DMS79 treated with DMSO at 0.1 percent for 48 hours (cell line): ENCODE measurements around the gene FAM98B.
A peak's percentile ranks its signal among the peaks of the same experiment; 100 is the strongest.

Source experiments
- DNase-seq: peaks from one replicate; lab custom pipeline; 2025; lab: John Stamatoyannopoulos, UW

FAM98B gene

DNA sequence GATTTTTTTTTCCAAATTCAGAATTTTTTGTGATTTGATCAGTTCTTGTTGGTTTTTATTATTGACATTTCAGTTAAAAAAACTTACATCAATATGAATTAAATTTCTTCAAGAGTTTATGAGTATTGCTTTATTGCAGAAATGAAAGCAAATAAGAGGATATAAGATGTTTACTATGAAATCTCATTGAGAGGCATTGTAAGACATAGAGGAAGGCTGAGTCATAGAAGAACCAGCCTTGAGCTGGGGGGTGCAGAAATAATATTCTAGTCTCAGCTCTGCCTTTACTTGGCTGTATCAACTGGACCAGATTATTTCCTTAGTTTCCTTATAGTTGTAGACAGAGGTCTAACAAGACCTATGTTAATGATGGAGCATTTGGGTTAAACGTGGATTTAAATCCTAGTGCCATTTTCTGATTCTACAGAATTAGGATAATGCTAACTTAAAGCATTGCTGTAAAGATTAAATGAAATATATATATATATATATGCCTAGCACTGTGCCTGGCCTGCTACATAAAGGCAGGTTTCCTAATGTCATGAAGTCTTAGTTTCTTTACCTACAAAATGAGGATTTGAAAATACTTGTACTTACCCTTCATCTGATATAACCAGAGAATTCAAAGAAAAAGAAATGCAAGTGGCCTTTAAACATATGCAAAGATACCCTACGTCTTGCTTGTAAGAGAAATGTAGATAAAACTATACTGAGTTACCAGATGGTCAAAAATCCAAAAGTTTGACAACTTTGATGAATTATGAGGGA lies 7.3 kb downstream of the FAM98B start:
- no peak for DNase-seq

DNA sequence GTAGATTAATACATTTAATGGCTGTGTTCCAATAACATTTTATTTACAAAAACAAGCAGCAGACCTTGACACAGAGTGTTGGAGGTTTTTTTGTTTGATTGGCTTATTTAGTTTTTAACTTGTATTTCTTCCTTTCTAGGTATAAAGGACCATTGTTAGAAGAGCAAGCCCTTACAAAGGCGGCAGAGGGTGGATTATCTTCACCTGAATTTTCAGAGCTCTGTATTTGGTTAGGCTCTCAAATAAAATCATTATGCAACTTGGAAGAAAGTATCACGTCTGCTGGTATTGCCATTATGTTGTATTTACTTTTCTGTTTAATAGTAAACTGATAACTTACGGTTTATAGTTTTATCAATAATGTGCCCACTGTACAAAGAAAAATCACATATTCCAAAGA lies 10.0 kb downstream of the FAM98B start:
- peak; percentile 22 for DNase-seq

DNA sequence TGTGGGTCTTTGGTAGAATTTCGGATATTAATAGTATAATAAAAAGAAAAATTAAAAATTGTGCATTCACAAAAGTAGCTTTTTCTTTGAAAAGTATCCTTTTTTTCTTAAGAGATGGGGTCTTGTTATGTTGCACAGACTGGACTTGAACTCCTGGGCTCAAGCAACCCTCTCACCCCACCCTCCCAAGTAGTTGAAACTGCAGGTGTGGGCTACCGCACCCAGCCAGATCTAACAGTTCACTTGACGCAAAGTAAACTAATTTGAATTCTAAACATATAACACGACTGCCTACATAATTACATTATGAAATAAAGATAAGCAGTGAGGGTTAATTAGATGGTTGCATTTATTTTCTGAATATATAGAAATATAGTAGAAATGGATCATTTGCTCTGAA lies 10.7 kb downstream of the FAM98B start:
- DNase-seq: no peak

DNA sequence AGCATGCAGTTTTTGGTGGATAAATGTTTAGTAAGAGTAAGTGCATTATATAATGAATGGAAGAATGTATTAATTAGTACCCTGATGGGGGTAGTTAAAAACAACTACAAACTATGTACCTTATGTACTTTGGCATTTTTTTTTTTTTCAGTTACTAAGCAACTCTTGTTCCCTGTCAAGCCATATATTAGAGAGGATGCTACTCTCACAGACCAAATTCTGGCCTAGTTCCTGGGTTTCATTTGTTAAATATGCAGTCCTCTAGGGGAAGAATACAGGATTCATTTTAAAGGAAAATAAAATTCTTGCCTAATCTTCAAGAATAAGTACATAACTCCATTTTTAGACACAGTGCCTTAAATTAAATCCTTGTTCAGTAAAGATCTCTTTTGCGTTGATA lies 16.9 kb downstream of the FAM98B start:
- DNase-seq: no peak

DNA sequence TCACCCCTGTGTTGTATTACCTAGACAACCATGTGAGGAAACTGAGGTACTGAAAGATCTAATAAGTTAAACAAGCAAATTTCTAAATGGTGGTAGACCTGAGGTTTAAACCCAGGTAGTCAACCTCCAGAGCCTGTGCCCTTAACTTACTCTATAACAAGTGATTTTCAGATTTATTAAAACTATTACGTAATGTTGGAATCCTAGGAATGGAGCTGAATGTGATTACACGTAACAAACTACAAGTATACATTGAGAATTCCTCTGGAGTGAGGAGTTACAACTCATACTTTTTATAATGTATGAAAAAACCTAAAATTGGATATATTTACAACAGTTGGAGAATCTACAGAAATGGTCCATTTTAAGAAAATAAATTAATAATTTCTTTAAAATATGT lies 18.0 kb downstream of the FAM98B start:
- DNase-seq: no peak

DNA sequence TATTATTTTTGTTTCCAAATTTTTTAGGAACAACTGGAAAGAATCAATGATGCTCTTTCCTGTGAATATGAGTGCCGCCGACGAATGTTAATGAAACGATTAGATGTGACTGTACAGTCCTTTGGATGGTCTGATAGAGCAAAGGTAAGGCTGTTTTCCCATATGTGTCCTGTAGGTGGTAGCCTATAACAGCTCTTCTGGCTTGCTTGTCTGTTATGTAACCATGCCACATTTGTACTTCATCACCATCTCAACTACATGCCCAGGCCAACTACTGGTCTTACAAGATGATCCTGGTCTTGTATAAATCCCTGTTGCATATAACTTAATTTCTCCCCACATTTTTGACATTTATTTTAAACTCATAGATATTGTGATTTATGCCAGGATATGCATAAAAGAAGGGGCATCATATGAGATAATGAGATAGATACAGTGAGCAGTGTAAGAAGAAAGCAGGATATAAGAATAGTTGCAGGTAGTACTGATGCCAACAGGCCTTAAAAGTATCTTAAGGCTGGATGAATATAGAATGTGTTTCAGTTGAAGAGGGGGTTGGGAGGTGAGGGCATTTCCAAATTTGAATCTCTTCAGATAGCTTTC lies 20.3 kb downstream of the FAM98B start:
- DNase-seq: no peak

DNA sequence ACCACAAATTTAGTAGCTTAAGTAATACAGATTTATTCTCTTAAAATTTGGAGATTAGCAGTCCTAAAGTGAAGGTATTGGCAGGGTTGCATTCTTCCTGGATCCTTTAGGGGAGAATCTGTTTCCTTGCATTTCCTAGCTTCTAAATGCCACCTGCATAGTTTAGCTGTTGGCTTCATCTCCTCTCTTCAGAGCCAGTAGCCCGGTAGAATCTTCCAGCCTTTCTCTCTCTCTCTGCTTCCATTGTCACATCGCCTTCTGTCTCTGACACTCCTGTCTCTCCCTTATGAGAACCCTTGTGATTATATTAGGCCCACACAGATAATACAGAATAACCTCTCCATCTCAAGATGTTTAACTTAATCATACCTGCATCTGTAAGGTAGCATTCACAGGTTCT lies 21.4 kb downstream of the FAM98B start:
- no peak for DNase-seq

DNA sequence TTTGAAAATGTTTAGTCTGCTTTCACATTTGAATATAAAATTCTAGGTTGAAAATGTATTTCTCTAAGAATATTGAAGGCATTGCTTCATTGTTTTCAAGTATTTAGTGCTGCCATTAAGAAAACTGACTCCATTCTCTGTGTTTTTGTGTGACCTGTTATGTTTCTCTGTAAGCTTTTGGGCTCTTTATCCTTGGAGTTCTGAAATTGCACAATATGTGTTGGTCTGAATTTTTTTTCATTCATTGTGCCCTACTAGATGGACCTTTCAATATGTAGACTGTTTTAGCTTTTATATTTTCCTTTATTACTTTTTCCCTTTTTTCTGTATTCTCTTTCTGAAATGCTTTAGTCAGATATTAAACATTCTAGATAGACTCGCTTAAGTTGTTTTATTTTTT lies 22.2 kb downstream of the FAM98B start:
- DNase-seq: no peak

DNA sequence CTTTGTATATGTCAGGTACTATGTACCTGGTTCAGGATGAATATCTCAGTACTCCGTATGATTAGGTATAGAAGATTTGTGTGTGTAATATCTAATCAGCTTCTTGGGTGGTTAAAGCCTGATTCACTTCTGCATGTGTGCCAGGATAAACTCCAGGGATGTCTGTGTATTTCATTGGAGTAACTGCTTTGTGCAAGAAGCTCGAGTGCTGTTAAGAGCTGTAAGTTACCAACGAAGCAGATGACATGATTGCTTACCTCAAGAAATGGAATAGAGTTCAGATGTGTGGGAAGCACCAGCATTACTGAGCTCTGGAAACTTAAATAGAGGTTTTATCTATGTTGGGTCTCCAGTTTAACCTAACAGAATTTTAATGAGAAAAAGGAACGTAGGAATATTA lies 23.7 kb downstream of the FAM98B start:
- no peak for DNase-seq

DNA sequence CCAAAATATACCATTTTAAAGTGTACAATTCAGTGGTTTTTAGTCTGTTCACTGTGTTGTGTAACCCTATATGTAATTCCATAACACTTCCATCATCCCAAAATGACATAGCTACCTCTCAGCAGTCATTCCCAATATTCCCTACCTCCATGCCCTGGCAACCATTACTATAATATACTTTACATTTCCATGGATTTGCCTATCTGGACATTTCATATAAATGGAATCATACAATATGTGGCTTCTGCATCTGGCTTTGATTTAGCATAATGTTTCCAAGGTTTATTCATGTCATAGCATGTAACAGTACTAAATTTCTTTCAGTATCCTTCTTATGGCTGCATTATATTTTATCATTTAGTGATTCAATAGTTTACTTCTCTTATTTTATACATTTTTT lies 25.3 kb downstream of the FAM98B start:
- DNase-seq: no peak

DNA sequence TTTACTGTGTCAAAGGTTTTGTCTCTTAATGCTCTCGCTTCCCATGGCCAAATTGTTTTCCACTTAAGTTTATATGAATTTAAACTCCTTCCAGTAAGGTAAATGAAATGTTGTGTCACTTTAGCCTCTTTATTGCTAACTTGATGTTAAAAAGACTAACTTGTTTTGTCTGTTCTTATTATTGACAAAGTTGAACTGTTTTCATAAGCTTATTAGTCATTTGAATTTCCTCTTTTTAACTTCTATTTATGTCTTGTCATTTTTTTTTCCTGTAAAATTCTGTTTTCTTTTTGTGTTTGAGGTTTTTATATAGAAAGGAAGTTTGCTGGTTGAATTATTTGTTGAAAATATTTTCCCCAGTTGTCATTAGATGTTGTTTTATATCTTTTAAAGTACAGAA lies 25.8 kb downstream of the FAM98B start:
- DNase-seq: no peak

DNA sequence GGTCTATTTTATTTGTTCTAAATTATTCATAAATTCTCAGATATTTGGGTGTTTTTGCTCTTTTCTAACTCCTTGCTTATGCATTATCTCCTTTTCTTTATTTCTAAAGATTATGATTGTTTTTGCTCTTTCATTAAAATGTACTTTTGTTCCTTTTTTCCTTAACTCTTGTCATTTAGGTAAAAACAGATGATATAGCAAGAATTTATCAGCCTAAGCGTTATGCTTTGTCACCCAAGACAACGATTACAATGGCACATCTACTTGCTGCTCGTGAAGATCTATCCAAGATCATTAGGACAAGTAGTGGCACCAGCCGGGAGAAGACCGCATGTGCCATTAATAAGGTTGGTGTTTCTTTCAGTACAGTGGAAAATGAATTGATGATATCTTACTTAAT lies 27.2 kb downstream of the FAM98B start:
- DNase-seq: no peak

DNA sequence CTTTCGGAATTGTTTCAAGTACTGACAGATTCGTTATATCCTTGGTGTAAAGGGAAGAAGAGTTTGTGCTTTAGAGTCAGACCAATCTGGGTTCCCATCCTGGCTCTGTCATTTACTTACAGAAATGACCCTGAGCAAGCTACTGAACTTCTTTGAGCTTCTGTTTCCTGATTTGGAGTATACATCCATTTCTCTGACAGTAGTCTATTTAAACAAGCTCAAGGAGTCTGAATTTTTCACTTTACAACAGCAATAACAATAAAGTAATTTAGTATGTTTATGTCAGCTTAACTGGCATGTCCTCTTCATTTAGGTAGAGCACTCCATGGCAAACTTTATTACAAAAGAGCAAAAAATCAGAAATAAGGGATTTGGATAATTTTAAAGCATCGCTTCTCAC lies 27.8 kb downstream of the FAM98B start:
- no peak for DNase-seq

DNA sequence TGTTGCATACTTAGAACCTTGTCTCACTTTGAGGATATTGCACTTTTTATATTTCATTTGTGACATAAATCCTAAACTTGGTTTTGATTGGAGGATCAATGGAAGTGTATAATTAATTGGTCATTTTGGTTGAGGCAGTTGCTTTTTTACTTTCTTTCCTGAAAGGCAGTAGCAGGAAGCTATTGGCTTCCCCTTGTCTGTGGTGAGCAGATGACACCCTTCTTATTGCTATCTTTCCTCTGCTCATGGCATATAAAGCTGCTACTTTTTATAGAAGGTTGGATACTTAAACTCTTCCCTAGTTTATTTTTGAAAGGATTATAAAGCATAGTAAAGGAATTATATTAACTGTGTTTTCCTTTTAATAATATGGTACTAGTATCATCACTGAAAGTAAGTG lies 28.6 kb downstream of the FAM98B start:
- no peak for DNase-seq

DNA sequence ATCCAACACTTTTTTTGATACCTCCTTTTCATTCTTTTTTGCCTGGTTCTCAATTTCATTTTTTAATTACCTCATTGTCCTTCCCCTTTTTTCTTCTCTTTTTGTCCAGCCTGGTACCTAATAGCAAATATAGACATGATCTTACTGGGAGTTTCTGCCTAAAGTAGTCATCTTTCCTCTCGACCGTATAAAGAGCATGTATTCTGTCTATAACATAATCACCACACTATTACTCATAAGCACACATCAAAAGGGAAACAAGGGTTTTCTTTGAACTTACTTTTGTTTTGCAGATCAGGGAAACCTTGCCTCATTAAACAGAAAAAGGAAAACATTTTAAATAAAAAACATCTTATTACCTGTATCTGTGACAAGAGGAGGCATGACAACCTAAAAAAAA lies 33.0 kb downstream of the FAM98B start:
- no peak for DNase-seq

DNA sequence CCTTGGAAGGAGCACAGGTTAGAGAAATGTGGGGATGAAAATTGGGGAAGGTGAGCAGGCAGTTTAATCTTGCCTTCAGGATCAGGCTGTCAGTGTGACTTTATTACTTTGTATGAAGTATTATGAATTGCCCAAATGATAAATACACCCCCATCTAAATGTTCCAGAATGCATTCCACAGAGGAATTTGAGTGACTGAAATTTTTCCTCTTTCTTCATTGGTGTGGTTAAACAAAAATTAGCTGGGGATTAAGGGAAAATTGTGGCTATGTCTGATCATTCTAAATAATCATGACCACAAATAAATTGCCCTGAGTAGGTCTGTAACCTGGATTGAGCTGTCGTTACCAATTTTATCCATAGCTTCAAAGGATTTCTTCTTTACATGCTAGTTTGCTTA lies 33.5 kb downstream of the FAM98B start:
- no peak for DNase-seq

DNA sequence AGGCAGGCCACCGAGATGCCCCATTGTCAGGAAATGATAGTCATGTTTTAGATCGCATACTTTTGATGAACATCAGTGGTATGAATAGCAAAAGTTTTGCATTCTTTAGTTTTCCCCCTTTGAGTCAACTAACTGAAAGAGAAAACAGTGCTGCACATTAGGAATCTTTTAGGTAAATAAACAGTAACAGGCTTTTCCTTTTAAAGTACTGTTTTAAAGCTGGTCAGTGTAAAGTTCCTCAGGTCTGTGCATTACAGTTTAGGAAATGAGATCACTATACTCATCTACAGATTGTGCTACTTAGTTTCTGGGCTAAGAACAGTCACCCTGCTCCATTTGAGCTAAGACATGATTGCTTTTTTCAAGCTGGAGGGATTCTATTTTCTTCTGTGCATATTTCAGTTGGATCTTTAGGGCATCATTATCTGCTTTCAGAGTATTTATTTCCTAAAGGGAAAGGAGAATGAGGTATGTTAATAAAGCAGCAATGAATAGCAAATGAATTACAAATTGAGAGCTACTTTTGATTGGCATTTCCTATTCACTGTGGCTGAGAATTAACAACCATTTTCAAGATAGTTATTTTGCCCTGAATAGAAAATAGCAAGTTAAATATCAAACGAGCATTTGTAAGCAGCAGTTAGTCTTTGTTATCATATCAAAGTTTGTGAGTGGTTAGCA lies 36.5 kb downstream of the FAM98B start:
- no peak for DNase-seq

DNA sequence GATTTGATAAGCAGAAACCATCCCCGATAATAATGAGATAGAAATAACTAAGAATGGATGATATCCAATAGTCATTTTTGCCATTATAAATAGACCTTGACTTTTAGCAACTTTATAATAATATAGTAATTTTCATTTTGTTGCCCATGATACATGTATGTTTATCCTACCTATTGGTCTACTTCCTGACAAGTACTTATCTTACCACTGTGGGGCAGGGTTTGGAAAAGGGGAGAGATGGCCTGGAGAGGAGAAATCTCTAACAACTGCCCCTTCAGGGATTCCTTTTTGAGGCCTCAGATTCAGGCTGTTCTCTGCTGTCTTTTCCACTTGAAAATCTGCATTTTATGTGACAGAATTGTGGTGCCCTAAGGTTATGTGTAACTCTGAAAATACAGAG lies 42.2 kb downstream of the FAM98B start:
- DNase-seq: no peak

DNA sequence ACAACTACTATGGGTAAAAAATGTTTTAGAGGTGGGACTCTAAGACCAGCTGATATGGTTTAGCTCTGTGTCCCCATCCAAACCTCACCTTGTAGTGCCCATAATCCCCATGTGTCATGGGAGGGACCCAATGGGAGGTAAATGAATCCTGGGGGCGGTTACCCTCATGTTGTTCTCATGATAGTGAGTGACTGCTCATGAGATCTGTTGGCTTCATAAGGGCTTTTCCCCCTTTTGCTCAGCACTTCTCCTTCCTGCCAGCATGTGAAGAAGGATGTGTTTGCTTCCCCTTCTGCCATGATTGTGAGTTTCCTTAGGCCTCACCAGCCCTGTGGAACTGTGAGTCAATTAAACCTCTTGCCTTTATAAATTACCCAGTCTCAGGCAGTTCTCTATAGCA lies 45.7 kb downstream of the FAM98B start:
- no peak for DNase-seq

DNA sequence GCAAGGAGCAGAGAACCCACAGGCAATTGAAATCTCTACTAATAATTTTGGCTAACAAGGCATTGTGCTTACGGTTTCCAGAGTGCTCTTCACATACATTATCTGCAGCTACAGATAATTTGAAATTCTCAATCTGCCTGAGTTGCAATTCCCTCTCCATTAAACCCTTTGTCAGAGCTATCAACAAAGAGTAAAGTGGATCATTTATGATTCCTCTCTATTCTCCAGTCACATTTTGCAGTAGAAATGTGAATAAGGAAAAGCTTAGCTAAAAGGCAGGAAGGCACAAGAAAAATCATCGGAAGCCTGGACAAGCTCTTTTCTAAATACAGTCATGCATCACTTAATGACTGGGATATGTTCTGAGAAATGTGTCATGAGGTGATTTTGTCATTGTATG lies 49.6 kb downstream of the FAM98B start:
- DNase-seq: no peak

DNA sequence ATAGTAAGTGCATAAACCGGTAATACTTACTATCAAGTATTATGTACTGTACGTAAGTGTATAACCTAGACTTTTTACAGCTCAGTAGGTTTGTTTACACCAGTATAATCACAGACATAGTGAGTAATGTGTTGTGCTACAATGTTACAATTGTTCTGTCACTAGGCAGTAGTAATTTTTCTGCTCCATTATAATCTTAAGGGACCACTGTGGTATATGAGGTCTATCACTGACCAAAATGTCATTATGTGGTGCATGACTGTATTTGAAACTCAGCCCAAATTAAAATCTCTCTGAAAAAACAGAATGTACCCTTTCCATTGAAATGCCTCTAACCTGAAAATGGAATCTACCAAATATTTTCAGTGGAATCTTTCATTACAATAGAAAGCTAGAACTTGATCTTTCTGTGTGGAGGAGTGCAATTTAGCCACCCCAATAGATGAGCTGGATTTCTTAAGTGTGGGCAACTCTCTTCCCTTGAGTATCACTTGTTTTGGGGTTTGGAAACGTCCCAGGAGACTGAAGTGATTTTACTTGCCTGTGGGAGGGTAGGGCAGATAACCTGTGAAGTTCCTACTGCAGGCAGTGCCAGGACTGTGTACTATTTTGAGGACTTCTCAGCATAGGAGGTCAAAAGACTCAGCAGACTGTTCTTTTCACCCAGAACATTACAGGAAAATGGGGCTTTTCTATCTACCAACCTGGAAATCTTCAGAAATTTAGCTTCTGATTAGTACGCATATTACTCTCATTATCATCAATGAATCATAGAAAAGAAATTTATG lies 50.9 kb downstream of the FAM98B start:
- DNase-seq: no peak

DNA sequence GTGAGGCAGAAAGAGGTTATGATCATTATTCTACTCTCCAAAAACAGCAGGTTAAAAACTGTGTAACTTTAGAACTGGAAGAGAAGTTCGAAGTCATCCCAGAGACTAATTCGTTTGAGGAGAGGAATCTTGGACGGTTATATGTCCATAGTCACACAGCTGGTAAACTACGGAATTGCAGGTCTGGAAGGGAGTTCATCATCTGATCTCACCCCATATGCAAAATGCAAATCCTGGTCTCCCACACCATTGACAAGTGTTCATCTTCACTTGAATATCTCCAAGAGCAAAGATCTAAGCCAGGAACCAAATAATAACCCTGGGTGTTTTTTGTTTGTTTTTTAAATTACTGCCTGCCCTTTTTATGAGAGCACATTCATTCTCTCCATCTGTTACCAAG lies 53.1 kb downstream of the FAM98B start:
- DNase-seq: no peak

DNA sequence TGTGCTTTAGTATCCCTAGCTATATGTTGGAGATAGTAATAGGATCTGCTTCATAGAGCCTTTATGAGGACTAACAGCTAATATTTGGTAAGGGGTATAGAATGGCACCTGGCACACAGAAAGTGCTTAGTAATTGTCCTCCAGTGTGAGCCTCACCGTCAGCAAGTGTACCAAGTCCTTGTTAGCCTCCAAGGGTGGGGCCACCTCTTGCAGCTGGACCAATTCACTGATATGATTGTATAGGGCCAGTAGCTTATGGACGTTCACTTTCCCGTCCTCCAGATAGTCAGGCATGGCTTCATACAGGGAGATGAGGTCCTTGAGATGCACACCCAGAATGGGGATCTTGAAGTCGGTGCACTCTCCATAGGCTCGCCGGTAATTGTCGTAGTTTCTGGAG lies 53.6 kb downstream of the FAM98B start:
- no peak for DNase-seq
